ENCODE measurements around the gene TMEM171.

- TF ChIP-seq CTCF (IDR thresholded peaks at IDR 0.05) (no peak), POLR2A (IDR thresholded peaks at IDR 0.05) (no peak)
Observed at GRCh38 chr5:73116506-73116905, 3.9 kb upstream of the TMEM171 start.
